ENCODE measurements around the gene PGP. TPM values are rescaled to one million over a fixed set of nuclear protein-coding genes. Genes with fewer than 3 reads are reported as not detected.

Gene PGP
- total RNA-seq, 1 donor from 2014 or later: 29.3 TPM

- TF ChIP-seq, protein P1, sequence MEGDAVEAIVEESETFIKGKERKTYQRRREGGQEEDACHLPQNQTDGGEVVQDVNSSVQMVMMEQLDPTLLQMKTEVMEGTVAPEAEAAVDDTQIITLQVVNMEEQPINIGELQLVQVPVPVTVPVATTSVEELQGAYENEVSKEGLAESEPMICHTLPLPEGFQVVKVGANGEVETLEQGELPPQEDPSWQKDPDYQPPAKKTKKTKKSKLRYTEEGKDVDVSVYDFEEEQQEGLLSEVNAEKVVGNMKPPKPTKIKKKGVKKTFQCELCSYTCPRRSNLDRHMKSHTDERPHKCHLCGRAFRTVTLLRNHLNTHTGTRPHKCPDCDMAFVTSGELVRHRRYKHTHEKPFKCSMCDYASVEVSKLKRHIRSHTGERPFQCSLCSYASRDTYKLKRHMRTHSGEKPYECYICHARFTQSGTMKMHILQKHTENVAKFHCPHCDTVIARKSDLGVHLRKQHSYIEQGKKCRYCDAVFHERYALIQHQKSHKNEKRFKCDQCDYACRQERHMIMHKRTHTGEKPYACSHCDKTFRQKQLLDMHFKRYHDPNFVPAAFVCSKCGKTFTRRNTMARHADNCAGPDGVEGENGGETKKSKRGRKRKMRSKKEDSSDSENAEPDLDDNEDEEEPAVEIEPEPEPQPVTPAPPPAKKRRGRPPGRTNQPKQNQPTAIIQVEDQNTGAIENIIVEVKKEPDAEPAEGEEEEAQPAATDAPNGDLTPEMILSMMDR (conservative IDR thresholded peaks at IDR 0.05; ENCODE audit: low read depth, low read length): no peak
- no peak overlapping the region for H3K4me3 ChIP-seq (ENCODE audit: low read depth, low read length)
- no peak for DNase-seq (ENCODE audit: low read depth)
These were observed 28.1 kb downstream of the PGP start for GRCh38 chr16:2186505-2186904.

GRCh38 chr16:2186064-2186463 is 28.6 kb downstream of the PGP start:
- TF ChIP-seq, protein P1 (conservative IDR thresholded peaks at IDR 0.05; ENCODE audit: low read depth, low read length): no peak
- no peak for DNase-seq (ENCODE audit: low read depth)
- H3K4me3 ChIP-seq (ENCODE audit: low read depth, low read length): no peak overlapping the region

GRCh38 chr16:2184962-2185361 is 29.7 kb downstream of the PGP start:
- TF ChIP-seq, protein P1 (conservative IDR thresholded peaks at IDR 0.05; ENCODE audit: low read depth, low read length): no peak

GRCh38 chr16:2184346-2184745 is 30.3 kb downstream of the PGP start:
- H3K4me3 ChIP-seq (ENCODE audit: low read depth, low read length): no peak overlapping the region
- DNase-seq (ENCODE audit: low read depth): no peak
- TF ChIP-seq, protein P1 (conservative IDR thresholded peaks at IDR 0.05; ENCODE audit: low read depth, low read length): no peak

More at GRCh38 chr16:2184962-2185361, 29.7 kb downstream of the PGP start:
- H3K4me3 ChIP-seq (ENCODE audit: low read depth, low read length): no peak overlapping the region
- DNase-seq (ENCODE audit: low read depth): no peak

DNA sequence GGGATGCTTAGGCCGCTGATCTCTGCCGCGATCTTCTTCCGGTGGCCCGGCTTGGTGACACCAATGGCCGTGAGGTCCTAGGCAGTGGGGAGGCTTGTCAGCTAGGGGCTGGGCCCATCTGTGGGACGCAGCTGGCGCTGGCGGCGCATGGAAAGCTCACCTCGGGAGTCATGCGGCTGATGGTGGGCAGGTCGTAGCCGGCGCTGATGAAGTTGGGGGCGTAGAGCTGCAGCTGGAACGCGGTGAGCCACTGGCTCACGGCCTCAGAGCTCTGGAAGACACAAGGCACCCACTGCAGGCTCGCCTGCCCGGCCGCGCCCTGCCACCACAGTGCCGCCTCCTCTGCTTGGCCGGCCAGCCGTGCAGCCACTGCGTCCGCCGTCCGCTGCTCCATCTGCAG is 31.0 kb downstream of the PGP start:
- no peak overlapping the region for H3K4me3 ChIP-seq (ENCODE audit: low read depth, low read length)
- TF ChIP-seq, protein P1 (conservative IDR thresholded peaks at IDR 0.05; ENCODE audit: low read depth, low read length): no peak
- DNase-seq (ENCODE audit: low read depth): no peak

DNA sequence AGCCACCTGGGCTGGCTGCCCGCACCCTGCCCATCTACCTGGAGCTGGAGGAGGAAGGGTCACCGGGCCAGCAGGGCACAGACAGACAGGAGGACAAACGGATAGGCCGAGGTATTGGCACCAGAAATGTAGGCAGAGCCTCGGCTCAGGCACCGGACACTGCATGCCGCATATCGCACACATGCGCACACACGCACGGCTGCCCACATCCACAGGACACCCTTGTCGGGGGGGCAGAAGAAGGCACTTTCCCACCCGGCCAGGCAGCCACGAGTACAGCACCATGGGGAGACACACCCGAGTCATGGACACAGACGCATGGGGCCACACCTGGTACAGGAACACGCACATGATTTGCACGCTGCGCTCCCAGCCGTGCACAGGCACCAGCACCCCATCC is 32.7 kb downstream of the PGP start:
- TF ChIP-seq, protein P1 (conservative IDR thresholded peaks at IDR 0.05; ENCODE audit: low read depth, low read length): no peak
- no peak for DNase-seq (ENCODE audit: low read depth)
- no peak overlapping the region for H3K4me3 ChIP-seq (ENCODE audit: low read depth, low read length)
